A673 (cell line): ENCODE data around the gene RMRP.

Experiments
- EZH2 ChIP-seq: fragments of 200-600 bp; sonication (generic); IDR thresholded peaks from 2 replicates; pipeline ENCODE4 v1.6.1; 2017; ENCODE audit warnings: borderline replicate concordance, low read depth, mild to moderate bottlenecking, mixed read lengths, antibody characterized with exemption, low read length; ENCODE audit not compliant: poor library complexity, severe bottlenecking
- TF ChIP-seq, protein P1 (sequence below): fragments of 300-800, 200-600 bp; sonication (generic); conservative IDR thresholded peaks from 2 replicates; pipeline ENCODE4 v1.5.1; 2017; ENCODE audit warnings: low read depth, mild to moderate bottlenecking, antibody characterized with exemption, low read length, moderate library complexity, mixed read lengths

GRCh38 chr9:35689542-35690293 is 31.9 kb upstream of the RMRP start, which contains the start of gene TPM2:
- TF ChIP-seq, protein P1, sequence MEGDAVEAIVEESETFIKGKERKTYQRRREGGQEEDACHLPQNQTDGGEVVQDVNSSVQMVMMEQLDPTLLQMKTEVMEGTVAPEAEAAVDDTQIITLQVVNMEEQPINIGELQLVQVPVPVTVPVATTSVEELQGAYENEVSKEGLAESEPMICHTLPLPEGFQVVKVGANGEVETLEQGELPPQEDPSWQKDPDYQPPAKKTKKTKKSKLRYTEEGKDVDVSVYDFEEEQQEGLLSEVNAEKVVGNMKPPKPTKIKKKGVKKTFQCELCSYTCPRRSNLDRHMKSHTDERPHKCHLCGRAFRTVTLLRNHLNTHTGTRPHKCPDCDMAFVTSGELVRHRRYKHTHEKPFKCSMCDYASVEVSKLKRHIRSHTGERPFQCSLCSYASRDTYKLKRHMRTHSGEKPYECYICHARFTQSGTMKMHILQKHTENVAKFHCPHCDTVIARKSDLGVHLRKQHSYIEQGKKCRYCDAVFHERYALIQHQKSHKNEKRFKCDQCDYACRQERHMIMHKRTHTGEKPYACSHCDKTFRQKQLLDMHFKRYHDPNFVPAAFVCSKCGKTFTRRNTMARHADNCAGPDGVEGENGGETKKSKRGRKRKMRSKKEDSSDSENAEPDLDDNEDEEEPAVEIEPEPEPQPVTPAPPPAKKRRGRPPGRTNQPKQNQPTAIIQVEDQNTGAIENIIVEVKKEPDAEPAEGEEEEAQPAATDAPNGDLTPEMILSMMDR = no peak
- no peak for TF ChIP-seq EZH2
